ENCODE measurements around the gene AGBL1. TPM values are rescaled to one million over a fixed set of nuclear protein-coding genes. Genes with fewer than 3 reads are reported as not detected.

Gene AGBL1
- total RNA-seq, 1 experiment from 2014 or later = not detected

GRCh38 chr15:86229306-86229705 is 149.6 kb downstream of the AGBL1 start:
- Histone ChIP-seq H3K23me2 (ENCODE audit: insufficient read length, low read depth, low read length, poor library complexity, severe bottlenecking) (no peaks in the 10 kb centered on the region), H3K27ac (ENCODE audit: insufficient read length, low read depth, low read length) (no peak overlapping the region), H2BK20ac (ENCODE audit: low read depth, low read length, poor library complexity, severe bottlenecking) (no peak overlapping the region), H2BK120ac (ENCODE audit: low read depth, low read length, poor library complexity, severe bottlenecking) (no peak overlapping the region), H3K14ac (ENCODE audit: insufficient read depth, low read length) (no peak overlapping the region), H3K23ac (ENCODE audit: insufficient read length, low read depth, low read length) (no peak overlapping the region), H4K91ac (ENCODE audit: insufficient read length, low read depth, low read length) (no peak overlapping the region), H3K9me3 (ENCODE audit: control insufficient read depth, low read depth, low read length) (no peaks in the 10 kb centered on the region), H3T11ph (ENCODE audit: low read length) (no peak overlapping the region), H4K8ac (replicated peaks; ENCODE audit: insufficient read length, low read depth, low read length) (no peak overlapping the region), H2AK5ac (ENCODE audit: insufficient read length, low read length) (no peak overlapping the region), H3K4ac (ENCODE audit: low read depth, low read length) (no peak overlapping the region), H2BK5ac (ENCODE audit: insufficient read length, low read length) (no peak overlapping the region), H2BK15ac (ENCODE audit: low read depth, low read length) (no peak overlapping the region), H4K20me1 (ENCODE audit: control insufficient read depth, insufficient read depth, insufficient read length) (no peaks in the 10 kb centered on the region), H2BK12ac (ENCODE audit: insufficient read length, low read depth, low read length) (no peak overlapping the region), H3K4me2 (ENCODE audit: insufficient read depth, insufficient read length, low read length) (no peak overlapping the region), H3K27me3 (ENCODE audit: insufficient read depth, low read length) (no peaks in the 10 kb centered on the region; the same call in 1 of the 2 replicates), H3K9ac (ENCODE audit: extremely low read depth, insufficient read length, low read length) (no peak overlapping the region), H3K4me1 (ENCODE audit: insufficient read depth, low read length) (no peaks in the 10 kb centered on the region; the same call in 1 of the 2 replicates), H4K5ac (ENCODE audit: insufficient read length, low read depth, low read length) (no peak overlapping the region), H3K79me2 (ENCODE audit: insufficient read depth, low read length) (no peaks in the 10 kb centered on the region), H2AFZ (ENCODE audit: low read length) (no peak overlapping the region), H3K18ac (ENCODE audit: insufficient read length, low read depth, low read length) (no peak overlapping the region), H3K56ac (ENCODE audit: insufficient read length, low read depth, low read length) (no peak overlapping the region), H3K79me1 (ENCODE audit: insufficient read depth, low read depth, low read length, poor library complexity, severe bottlenecking) (no peaks in the 10 kb centered on the region)
- Mint-ChIP-seq H3K27ac (no peak overlapping the region; a peak in 1 of 7 replicates), H3K9me3 (no peaks in the 10 kb centered on the region), H3K27me3 (ENCODE audit: low read depth) (no peaks in the 10 kb centered on the region; the same call in 1 of the 2 replicates), H3K4me1 (peaks cover 21 to 25% of the 10 kb centered on the region in 2 experiments), H3K36me3 (ENCODE audit: insufficient read depth in 1 of 3, low read depth in 3 of 3) (no peaks in the 10 kb centered on the region), H3K4me3 (no peak overlapping the region)
- WGBS (ENCODE audit: extremely low coverage, insufficient read length, low lambda C conversion rate) = no CpG with 5 or more reads among the region's 2 CpGs
- TF ChIP-seq CTCF (conservative IDR thresholded peaks at IDR 0.05) = no peak
- DNase-seq = no peak

Measured in H9 (cell line).